Measurements from ENCODE around the gene CACNA1B.
A peak's percentile ranks its signal among the peaks of the same experiment; 100 is the strongest.
"Not testable (repeated sequence)": the region's sequence is repeated elsewhere in the genome, so short reads cannot be mapped to it uniquely, and the experiment has no call there.

Gene CACNA1B

GRCh38 chr9:138147556-138147955, 270.0 kb downstream of the CACNA1B start:
- not testable (repeated sequence) for H3K4me3 ChIP-seq (ENCODE audit: low read length in 2 of 2); H2BK120ac ChIP-seq (ENCODE audit: low read depth, low read length); H2AK5ac ChIP-seq (ENCODE audit: low read depth, low read length); H3K27me3 ChIP-seq (ENCODE audit: control insufficient read depth in 3 of 3, insufficient read depth in 3 of 3, low read depth in 1 of 3, low read length in 3 of 3); DNase-seq (ENCODE audit: low spot score); H3K14ac ChIP-seq (ENCODE audit: low read length); H3K4ac ChIP-seq (ENCODE audit: low read length); H3K79me1 ChIP-seq (ENCODE audit: low read depth, low read length); H4K8ac ChIP-seq (ENCODE audit: low read depth, low read length); H2BK12ac ChIP-seq (ENCODE audit: low read length); H3K9ac ChIP-seq (ENCODE audit: low read depth, low read length, poor library complexity); H2BK5ac ChIP-seq (ENCODE audit: low read length); H3K27ac ChIP-seq (replicated peaks; ENCODE audit: low read length); H3K4me2 ChIP-seq (ENCODE audit: insufficient read depth, low read length, poor library complexity, severe bottlenecking); H3K18ac ChIP-seq (ENCODE audit: low read length); H4K91ac ChIP-seq (ENCODE audit: low read depth, low read length, poor library complexity); H3K4me1 ChIP-seq (ENCODE audit: control insufficient read depth in 2 of 2, insufficient read depth in 1 of 2, low read depth in 1 of 2, low read length in 2 of 2); H2BK15ac ChIP-seq (ENCODE audit: low read length); H3K9me3 ChIP-seq (replicated peaks in 1 of 2; ENCODE audit: control insufficient read depth in 2 of 2, insufficient read depth in 1 of 2, low read depth in 1 of 2, low read length in 2 of 2); H3K36me3 ChIP-seq (replicated peaks in 1 of 2; ENCODE audit: control insufficient read depth in 2 of 2, insufficient read depth in 2 of 2, low read length in 2 of 2); H3K23ac ChIP-seq (ENCODE audit: low read depth, low read length, poor library complexity)
- peak overlapping the region; percentile 59 for H2AFZ ChIP-seq (ENCODE audit: low read length)
- no CpG with 5 or more reads among the region's 34 CpGs for WGBS, 2 donors (ENCODE audit: extremely low coverage in 2 of 2, insufficient read length in 2 of 2, insufficient replicate concordance in 1 of 2)

DNA sequence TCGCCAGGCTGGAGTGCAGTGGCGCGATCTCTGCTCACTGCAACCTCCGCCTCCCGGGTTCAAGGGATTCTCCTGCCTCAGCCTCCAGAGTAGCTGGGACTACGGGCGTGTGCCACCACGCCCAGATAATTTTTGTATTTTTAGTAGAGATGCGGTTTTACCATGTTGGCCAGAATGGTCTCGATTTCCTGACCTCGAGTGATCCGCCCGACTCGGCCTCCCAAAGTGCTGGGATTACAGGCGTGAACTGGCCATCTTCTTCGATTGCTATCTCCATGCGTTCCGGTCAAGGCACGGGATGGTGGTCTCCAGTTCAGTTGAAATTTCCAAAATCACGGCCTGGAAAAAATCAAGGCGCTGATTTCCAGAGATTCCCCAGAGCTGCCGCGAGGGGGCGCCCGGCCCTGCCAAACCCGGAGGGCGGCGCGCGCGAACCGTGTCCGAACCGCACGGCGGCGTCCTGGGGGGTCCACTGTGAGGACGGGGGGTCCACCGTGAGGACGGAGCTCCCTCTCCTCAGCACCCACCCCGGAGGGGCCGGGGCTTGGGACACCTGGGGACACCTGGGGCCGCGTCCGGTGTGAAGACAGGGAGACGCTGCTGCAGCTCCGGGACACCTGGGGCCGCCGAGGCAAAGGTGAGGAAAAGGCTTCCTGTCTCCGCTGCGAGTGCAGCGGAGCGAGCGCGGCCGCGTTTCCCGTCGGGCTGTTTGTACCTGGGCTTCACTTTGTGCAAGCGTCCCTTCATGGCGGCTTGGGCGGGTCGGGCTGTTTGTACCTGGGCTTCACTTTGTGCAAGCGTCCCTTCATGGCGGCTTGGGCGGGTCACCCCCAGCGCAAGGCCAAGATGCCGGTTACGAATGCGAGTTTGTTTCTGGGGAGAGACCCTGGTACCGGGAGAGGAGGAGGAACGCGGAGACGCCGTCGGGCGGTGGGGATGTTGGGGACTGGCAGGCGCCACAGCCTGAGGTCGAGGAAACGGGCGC, 272.4 kb downstream of the CACNA1B start:
- not testable (repeated sequence) for H2AK5ac ChIP-seq (ENCODE audit: low read depth, low read length); H2BK12ac ChIP-seq (ENCODE audit: low read length); H4K8ac ChIP-seq (ENCODE audit: low read depth, low read length); H2BK15ac ChIP-seq (ENCODE audit: low read length); H3K9me3 ChIP-seq (replicated peaks in 1 of 2; ENCODE audit: control insufficient read depth in 2 of 2, insufficient read depth in 1 of 2, low read depth in 1 of 2, low read length in 2 of 2); H3K4ac ChIP-seq (ENCODE audit: low read length); DNase-seq (ENCODE audit: low spot score); H3K9ac ChIP-seq (ENCODE audit: low read depth, low read length, poor library complexity); H3K18ac ChIP-seq (ENCODE audit: low read length); H2BK5ac ChIP-seq (ENCODE audit: low read length); H3K27me3 ChIP-seq (ENCODE audit: control insufficient read depth in 3 of 3, insufficient read depth in 3 of 3, low read depth in 1 of 3, low read length in 3 of 3); H3K14ac ChIP-seq (ENCODE audit: low read length); H3K79me1 ChIP-seq (ENCODE audit: low read depth, low read length); H3K4me1 ChIP-seq (ENCODE audit: control insufficient read depth in 2 of 2, insufficient read depth in 1 of 2, low read depth in 1 of 2, low read length in 2 of 2); H2BK120ac ChIP-seq (ENCODE audit: low read depth, low read length); H3K23ac ChIP-seq (ENCODE audit: low read depth, low read length, poor library complexity); H3K36me3 ChIP-seq (replicated peaks in 1 of 2; ENCODE audit: control insufficient read depth in 2 of 2, insufficient read depth in 2 of 2, low read length in 2 of 2); H3K27ac ChIP-seq (replicated peaks; ENCODE audit: low read length); H4K91ac ChIP-seq (ENCODE audit: low read depth, low read length, poor library complexity)
- WGBS, 2 donors (ENCODE audit: extremely low coverage in 2 of 2, insufficient read length in 2 of 2, insufficient replicate concordance in 1 of 2) = no CpG with 5 or more reads among the region's 81 CpGs
- H3K4me3 ChIP-seq (ENCODE audit: low read length in 2 of 2) = peak overlapping the region in 1 of 2 donors; percentile 44
- H3K4me2 ChIP-seq (ENCODE audit: insufficient read depth, low read length, poor library complexity, severe bottlenecking) = peak overlapping the region; percentile 40
- H2AFZ ChIP-seq (ENCODE audit: low read length) = peak overlapping the region; percentile 68

DNA sequence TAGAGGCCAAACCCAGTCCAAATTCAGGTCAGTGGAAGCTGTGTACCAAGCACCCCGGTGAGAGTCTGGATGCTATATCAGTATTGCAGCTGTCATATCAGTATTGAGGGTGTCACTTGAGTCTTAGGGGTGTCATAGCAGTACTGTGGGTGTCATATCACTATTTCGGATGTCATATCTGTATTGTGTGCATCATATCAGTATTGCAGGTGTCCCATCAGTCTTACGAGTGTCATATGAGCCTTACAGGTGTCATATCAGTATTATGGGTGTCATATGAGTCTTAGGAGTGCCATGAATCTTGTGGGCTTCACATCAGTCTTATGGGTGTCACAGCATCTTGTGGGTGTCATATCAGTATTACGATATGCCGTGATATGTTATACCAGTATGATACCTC, 278.2 kb downstream of the CACNA1B start:
- not testable (repeated sequence) for H3K36me3 ChIP-seq (replicated peaks in 1 of 2; ENCODE audit: control insufficient read depth in 2 of 2, insufficient read depth in 2 of 2, low read length in 2 of 2); H2BK12ac ChIP-seq (ENCODE audit: low read length); H3K4me1 ChIP-seq (ENCODE audit: control insufficient read depth in 2 of 2, insufficient read depth in 1 of 2, low read depth in 1 of 2, low read length in 2 of 2); H2BK120ac ChIP-seq (ENCODE audit: low read depth, low read length); H2AK5ac ChIP-seq (ENCODE audit: low read depth, low read length); H3K23ac ChIP-seq (ENCODE audit: low read depth, low read length, poor library complexity); H3K14ac ChIP-seq (ENCODE audit: low read length); H2BK15ac ChIP-seq (ENCODE audit: low read length); H3K9me3 ChIP-seq (replicated peaks in 1 of 2; ENCODE audit: control insufficient read depth in 2 of 2, insufficient read depth in 1 of 2, low read depth in 1 of 2, low read length in 2 of 2); H4K91ac ChIP-seq (ENCODE audit: low read depth, low read length, poor library complexity); H3K27me3 ChIP-seq (ENCODE audit: control insufficient read depth in 3 of 3, insufficient read depth in 3 of 3, low read depth in 1 of 3, low read length in 3 of 3); H3K27ac ChIP-seq (replicated peaks; ENCODE audit: low read length); H3K4ac ChIP-seq (ENCODE audit: low read length); DNase-seq (ENCODE audit: low spot score); H3K79me1 ChIP-seq (ENCODE audit: low read depth, low read length); H3K9ac ChIP-seq (ENCODE audit: low read depth, low read length, poor library complexity); H3K18ac ChIP-seq (ENCODE audit: low read length); H4K8ac ChIP-seq (ENCODE audit: low read depth, low read length); H2AFZ ChIP-seq (ENCODE audit: low read length); H3K4me2 ChIP-seq (ENCODE audit: insufficient read depth, low read length, poor library complexity, severe bottlenecking); H2BK5ac ChIP-seq (ENCODE audit: low read length); H3K4me3 ChIP-seq (ENCODE audit: low read length in 2 of 2)
- no CpG with 5 or more reads among the region's 5 CpGs for WGBS, 2 donors (ENCODE audit: extremely low coverage in 2 of 2, insufficient read length in 2 of 2, insufficient replicate concordance in 1 of 2)

DNA sequence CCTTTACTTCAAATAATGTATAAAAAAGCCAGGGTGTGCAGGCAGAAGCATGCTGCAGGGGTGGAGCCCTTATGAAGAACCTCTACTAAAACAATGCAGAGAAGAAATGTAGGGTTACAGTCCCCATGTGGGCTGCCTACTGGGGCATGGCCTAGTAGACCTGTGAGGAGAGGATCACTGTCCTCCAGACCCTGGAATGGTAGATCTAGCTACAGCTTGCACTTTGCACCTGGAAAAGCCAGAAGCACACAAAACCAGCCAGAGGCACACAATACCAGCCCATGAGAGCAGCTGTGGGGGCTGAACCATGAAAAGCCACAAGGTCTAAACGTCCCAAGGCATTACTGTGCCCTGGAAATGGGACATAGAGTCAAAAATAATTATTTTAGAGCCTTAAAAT, 289.2 kb downstream of the CACNA1B start:
- H2BK15ac ChIP-seq (ENCODE audit: low read length); H3K4me1 ChIP-seq (ENCODE audit: control insufficient read depth in 2 of 2, insufficient read depth in 1 of 2, low read depth in 1 of 2, low read length in 2 of 2); H4K8ac ChIP-seq (ENCODE audit: low read depth, low read length); H3K36me3 ChIP-seq (replicated peaks in 1 of 2; ENCODE audit: control insufficient read depth in 2 of 2, insufficient read depth in 2 of 2, low read length in 2 of 2); H3K79me1 ChIP-seq (ENCODE audit: low read depth, low read length); H3K4me3 ChIP-seq (ENCODE audit: low read length in 2 of 2); H2AFZ ChIP-seq (ENCODE audit: low read length); H3K4me2 ChIP-seq (ENCODE audit: insufficient read depth, low read length, poor library complexity, severe bottlenecking); H3K14ac ChIP-seq (ENCODE audit: low read length); H3K9ac ChIP-seq (ENCODE audit: low read depth, low read length, poor library complexity); H2BK5ac ChIP-seq (ENCODE audit: low read length); H2BK12ac ChIP-seq (ENCODE audit: low read length); H2BK120ac ChIP-seq (ENCODE audit: low read depth, low read length); H3K27me3 ChIP-seq (ENCODE audit: control insufficient read depth in 3 of 3, insufficient read depth in 3 of 3, low read depth in 1 of 3, low read length in 3 of 3); H3K18ac ChIP-seq (ENCODE audit: low read length); H3K9me3 ChIP-seq (replicated peaks in 1 of 2; ENCODE audit: control insufficient read depth in 2 of 2, insufficient read depth in 1 of 2, low read depth in 1 of 2, low read length in 2 of 2); DNase-seq (ENCODE audit: low spot score); H2AK5ac ChIP-seq (ENCODE audit: low read depth, low read length); H3K27ac ChIP-seq (replicated peaks; ENCODE audit: low read length); H3K4ac ChIP-seq (ENCODE audit: low read length); H3K23ac ChIP-seq (ENCODE audit: low read depth, low read length, poor library complexity); H4K91ac ChIP-seq (ENCODE audit: low read depth, low read length, poor library complexity): not testable (repeated sequence)
- WGBS, 2 donors (ENCODE audit: extremely low coverage in 2 of 2, insufficient read length in 2 of 2, insufficient replicate concordance in 1 of 2) = no CpG with 5 or more reads among the region's 1 CpG
